OCI-LY7 (cell line): ENCODE results near the gene KCNQ1.

Experiments
- CTCF ChIP-seq: fragments of 200-600 bp; sonication (generic); conservative IDR thresholded peaks from 2 replicates; pipeline ENCODE4 v1.5.1; 2014; ENCODE audit warnings: mild to moderate bottlenecking, antibody characterized with exemption, low read length, moderate library complexity, mixed read lengths
- EZH2phosphoT487 ChIP-seq: fragments of 200-600 bp; sonication (generic); IDR thresholded peaks from 2 replicates; pipeline ENCODE4 v1.6.1; 2018; ENCODE audit warnings: low read depth, borderline replicate concordance, mild to moderate bottlenecking, mixed run types, antibody characterized with exemption, low read length, moderate library complexity, mixed read lengths

- TF ChIP-seq CTCF (no peak), EZH2phosphoT487 (no peak)
Measured at GRCh38 chr11:2475136-2475918, 30.5 kb downstream of the KCNQ1 start.
